ENCODE results near the gene SSH2.

DNA sequence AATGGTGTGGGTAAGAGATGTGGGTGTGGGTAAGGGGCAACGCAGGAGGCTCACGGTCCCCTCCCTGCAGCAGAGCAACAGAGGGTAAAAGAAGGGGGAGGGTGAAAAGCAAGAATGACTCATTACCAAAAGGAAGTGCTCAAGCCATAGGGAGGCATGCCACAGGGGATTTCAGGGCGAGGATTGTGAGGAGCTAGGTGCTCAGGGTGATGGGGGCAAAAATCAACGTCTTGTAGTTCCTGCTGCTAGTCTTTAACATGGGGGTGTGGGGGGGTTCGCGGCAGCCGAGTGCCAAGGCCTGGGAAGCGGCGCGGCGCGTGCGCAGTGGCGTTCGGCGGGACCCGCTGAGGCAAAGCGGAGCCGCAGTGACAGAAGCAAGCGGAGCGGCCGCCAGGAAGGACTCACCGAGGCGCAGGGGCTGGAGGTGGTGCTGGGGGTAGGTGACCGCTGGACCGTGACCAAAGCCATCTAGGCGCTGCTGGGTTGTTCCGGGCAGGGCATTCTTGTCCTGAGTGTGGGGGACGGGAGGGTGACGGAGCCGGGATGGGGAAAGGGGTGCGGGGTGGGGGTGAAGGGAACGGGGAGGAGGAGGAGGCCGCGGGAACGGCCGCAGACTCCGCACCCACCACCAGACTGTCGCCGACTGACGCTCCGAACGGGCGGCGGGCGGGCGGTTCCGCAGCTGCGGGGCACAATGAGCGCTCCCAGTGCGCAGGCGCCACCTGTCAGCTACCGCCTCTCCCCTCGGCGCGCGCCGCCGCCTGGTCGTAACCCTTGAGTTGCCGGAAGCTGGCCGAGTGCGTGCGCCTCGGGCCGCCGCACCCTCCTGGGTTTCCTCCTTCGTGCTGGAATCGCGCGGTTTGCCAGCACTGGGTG, at the start of gene SSH2:
- TF ChIP-seq, protein P1, sequence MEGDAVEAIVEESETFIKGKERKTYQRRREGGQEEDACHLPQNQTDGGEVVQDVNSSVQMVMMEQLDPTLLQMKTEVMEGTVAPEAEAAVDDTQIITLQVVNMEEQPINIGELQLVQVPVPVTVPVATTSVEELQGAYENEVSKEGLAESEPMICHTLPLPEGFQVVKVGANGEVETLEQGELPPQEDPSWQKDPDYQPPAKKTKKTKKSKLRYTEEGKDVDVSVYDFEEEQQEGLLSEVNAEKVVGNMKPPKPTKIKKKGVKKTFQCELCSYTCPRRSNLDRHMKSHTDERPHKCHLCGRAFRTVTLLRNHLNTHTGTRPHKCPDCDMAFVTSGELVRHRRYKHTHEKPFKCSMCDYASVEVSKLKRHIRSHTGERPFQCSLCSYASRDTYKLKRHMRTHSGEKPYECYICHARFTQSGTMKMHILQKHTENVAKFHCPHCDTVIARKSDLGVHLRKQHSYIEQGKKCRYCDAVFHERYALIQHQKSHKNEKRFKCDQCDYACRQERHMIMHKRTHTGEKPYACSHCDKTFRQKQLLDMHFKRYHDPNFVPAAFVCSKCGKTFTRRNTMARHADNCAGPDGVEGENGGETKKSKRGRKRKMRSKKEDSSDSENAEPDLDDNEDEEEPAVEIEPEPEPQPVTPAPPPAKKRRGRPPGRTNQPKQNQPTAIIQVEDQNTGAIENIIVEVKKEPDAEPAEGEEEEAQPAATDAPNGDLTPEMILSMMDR (IDR thresholded peaks at IDR 0.05) = no peak
- TF ChIP-seq EP300 (IDR thresholded peaks at IDR 0.05) = no peak

Data from ovary (tissue), 3 donors.